GM18951 (cell line): ENCODE data around the gene DAB1.

Experiments
- POLR2A ChIP-seq: IDR thresholded peaks from 4 replicates; pipeline ENCODE4 v1.6.1; 2011; ENCODE audit warnings: mild to moderate bottlenecking; ENCODE audit not compliant: insufficient read length, insufficient read depth; ENCODE audit errors: extremely low read depth
- in situ Hi-C: fragments of 300-500 bp; cut with MboI; formaldehyde crosslinking; loops from one replicate; pipeline ENCODE4 v1.12.0; 2022; ENCODE audit warnings: low sequenced_read_pairs, mixed read lengths, inconsistent platforms; ENCODE audit not compliant: unreplicated experiment

DAB1 gene

DNA sequence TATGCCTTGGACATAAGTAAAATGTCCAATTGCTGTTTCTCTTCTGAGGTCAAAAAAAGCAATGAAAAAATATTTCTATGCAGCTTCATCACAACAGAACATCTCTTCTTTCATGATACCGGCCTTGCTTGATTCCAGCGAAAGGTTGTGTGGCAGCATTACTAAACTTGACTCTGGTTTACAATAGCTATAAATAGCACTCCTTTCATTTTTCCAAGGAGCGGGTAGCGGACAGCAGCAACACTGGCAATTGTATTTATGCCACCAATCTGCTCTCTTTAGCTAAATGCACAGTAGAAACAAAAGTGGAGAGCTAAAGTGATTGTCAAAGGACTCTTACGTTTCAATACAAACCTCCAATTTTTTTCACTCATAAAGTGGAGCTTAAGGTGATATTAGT lies 7.5 kb upstream of the DAB1 start:
- no peak for TF ChIP-seq POLR2A
- in situ Hi-C loops, result no loop called here

- in situ Hi-C loops, result no loop called here
- TF ChIP-seq POLR2A, result no peak
These were observed 569 bp upstream of the DAB1 start for GRCh38 chr1:57424231-57425027.

- TF ChIP-seq POLR2A, result no peak
- in situ Hi-C loops, result no loop called here
These were observed 665 bp downstream of the DAB1 start for GRCh38 chr1:57423135-57423655.

DNA sequence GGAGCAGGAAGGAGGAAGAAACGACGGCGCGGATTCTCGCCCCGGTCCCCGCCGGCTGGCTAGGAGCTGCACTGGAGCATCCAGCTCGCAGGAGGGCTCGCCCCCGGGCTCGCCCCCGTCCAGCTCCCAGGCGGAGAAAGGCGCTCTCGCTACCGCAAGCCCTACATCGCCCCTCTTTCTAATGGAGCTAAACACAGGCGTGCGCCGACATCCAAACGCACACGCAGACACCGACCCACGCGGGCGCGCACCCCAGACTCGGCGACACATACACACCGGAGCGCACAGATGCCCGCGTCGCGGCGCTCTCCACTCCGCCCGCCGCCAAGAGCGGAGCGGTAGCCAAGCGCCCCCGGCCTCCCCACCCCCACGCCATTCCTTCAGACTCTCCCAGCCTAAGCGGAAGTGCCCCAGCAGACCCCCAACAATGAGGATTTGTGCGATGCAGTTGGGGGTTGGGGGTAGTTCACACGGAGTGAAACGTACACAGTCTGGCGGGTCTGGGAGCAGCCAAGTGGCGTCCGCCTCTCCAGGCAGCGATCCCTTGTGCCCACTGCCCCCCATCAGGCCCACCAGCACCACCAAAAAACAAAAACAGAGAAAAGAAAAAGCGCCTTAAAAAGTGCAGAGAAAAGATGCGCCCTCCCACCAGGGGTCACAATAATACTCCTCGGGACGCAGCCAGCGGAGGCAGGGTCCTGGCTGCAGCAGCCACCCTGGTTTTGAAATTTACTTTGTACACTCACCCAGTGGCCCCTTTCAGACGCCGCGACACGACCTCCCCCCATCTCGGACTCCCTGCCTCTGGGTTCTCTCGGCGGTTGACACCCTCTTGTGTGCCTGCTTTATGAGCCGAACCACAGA lies 1.4 kb downstream of the DAB1 start:
- TF ChIP-seq POLR2A, result no peak
- in situ Hi-C loops, result no loop called here

DNA sequence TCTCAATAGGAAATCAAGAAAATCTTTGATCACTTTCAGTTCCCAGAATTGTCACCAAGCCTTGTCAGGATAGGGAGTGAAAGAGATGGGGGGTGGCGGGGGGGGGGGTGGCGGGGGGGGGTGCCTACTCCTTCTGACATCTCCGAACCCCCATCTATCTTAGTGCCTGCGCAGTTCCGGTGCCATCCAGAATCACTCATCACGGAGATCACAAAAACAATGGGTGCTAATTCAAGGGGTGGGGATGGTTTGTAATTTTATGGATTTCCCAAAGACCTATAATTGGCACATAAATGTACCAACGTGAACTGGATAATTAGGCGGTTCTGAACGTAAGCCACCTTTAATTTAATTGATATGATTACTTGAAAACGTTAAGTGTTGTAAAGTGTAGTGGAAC lies 2.1 kb downstream of the DAB1 start:
- in situ Hi-C loops, result no loop called here
- TF ChIP-seq POLR2A, result no peak

DNA sequence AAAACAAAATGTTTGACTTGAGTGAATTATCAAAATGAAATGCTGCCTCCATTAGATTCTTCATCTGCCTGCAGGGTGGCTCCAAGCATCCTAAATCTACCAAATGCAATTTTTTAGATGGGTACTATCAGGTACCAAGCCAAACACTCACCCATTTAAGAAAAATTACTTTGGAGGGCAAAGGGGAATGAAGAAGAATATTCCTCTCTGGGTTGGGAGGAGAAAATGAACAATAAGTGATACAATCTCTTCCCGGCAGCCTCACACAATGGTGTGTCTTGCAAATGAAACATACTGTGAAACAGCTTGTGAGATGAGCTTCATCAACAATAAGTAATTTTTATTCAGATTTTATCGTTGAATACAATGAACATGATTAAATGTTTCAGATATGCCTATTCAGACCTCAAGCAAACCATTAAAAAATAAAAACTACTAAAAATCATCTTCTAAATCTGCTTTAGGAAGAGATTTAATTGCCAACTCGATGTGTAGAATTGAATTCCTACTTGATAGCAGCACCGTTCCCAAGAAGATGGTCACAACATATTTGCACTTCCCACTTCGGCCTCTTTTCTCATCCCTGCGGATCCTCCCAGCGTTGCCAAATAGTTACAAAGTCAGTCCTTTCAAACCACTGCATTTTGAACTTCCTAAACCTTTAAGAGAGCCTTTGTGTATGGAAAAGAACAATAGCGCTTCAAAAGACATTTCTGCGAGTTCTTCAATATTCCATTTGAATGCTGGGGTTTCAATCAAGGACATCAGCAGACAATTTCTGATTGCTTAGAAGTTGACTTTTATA lies 2.7 kb downstream of the DAB1 start:
- in situ Hi-C loops, result no loop called here
- no peak for TF ChIP-seq POLR2A

GRCh38 chr1:57418971-57419370 lies 4.9 kb downstream of the DAB1 start:
- TF ChIP-seq POLR2A, result no peak
- in situ Hi-C loops, result no loop called here

- in situ Hi-C loops, result no loop called here
- no peak for TF ChIP-seq POLR2A
These were observed 12.6 kb downstream of the DAB1 start for GRCh38 chr1:57411262-57411661.

GRCh38 chr1:57410508-57410907 lies 13.4 kb downstream of the DAB1 start:
- in situ Hi-C loops, result no loop called here

GRCh38 chr1:57407928-57408327 lies 15.9 kb downstream of the DAB1 start:
- in situ Hi-C loops, result no loop called here

More at GRCh38 chr1:57410508-57410907, 13.4 kb downstream of the DAB1 start:
- TF ChIP-seq POLR2A, result no peak

GRCh38 chr1:57406428-57406970 lies 17.4 kb downstream of the DAB1 start:
- in situ Hi-C loops, result no loop called here
- TF ChIP-seq POLR2A, result no peak

More at GRCh38 chr1:57407928-57408327, 15.9 kb downstream of the DAB1 start:
- no peak for TF ChIP-seq POLR2A

- no peak for TF ChIP-seq POLR2A
- in situ Hi-C loops, result no loop called here
These were observed 19.0 kb downstream of the DAB1 start for GRCh38 chr1:57404884-57405283.
